ENCODE data around the gene LACTBL1.

DNA sequence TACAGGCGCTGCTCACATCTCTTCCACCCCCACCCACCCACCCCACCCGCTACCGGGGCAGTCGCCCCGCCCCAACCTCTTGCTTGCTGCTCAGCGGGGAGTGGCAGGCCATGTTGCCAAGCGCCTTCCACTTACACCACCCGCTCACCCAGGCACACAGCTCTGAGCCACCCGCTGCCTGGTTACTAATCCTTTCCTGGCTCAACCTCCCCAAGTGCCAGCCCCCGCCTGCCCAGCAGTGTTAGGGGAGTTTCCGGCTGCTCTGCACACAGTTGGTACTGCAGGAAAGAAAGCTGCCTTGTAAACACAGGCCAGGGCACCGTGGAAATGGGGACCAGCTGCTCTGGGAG is 56.2 kb downstream of the LACTBL1 start:
- TF ChIP-seq, protein P1, sequence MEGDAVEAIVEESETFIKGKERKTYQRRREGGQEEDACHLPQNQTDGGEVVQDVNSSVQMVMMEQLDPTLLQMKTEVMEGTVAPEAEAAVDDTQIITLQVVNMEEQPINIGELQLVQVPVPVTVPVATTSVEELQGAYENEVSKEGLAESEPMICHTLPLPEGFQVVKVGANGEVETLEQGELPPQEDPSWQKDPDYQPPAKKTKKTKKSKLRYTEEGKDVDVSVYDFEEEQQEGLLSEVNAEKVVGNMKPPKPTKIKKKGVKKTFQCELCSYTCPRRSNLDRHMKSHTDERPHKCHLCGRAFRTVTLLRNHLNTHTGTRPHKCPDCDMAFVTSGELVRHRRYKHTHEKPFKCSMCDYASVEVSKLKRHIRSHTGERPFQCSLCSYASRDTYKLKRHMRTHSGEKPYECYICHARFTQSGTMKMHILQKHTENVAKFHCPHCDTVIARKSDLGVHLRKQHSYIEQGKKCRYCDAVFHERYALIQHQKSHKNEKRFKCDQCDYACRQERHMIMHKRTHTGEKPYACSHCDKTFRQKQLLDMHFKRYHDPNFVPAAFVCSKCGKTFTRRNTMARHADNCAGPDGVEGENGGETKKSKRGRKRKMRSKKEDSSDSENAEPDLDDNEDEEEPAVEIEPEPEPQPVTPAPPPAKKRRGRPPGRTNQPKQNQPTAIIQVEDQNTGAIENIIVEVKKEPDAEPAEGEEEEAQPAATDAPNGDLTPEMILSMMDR (IDR thresholded peaks at IDR 0.05): no peak
- TF ChIP-seq POLR2A (IDR thresholded peaks at IDR 0.05): no peak
